Lung (tissue), 12 donors: Measurements from ENCODE around the gene SLCO2A1. TPM values are rescaled to one million over a fixed set of nuclear protein-coding genes. Genes with fewer than 3 reads are reported as not detected.

ENCODE experiments used
- ATAC-seq: fragments of 200-7000 bp; cut with Tn5 transposase; one replicate; pipeline ENCODE4 v1.9.1; 2020; ENCODE audit warnings: moderate number of reproducible peaks; ENCODE audit not compliant: insufficient read depth, low FRiP score
- DNase-seq, 3 donors: peaks; one replicate each; pipeline ENCODE4 v3.0.0-alpha.2; 2013 to 2017
- H3K27ac ChIP-seq, 2 donors: one replicate each; pipeline ENCODE4 v1.5.1; 2013; ENCODE audit warnings: mild to moderate bottlenecking in 2 of 2, moderate library complexity in 2 of 2, control low read depth in 1 of 2, inconsistent platforms in 1 of 2, low read depth in 1 of 2, low read length in 1 of 2
- H3K27me3 ChIP-seq, 3 donors: one replicate each; pipeline ENCODE4 v1.5.1; 2013; ENCODE audit warnings: low read length in 2 of 3; ENCODE audit not compliant: control insufficient read depth in 3 of 3, insufficient read depth in 3 of 3
- H3K36me3 ChIP-seq, 4 donors: one replicate each; pipeline ENCODE4 v1.5.1; 2013; ENCODE audit warnings: low read length in 4 of 4, mild to moderate bottlenecking in 1 of 4, moderate library complexity in 1 of 4; ENCODE audit not compliant: control insufficient read depth in 4 of 4, insufficient read depth in 4 of 4
- H3K4me1 ChIP-seq, 5 donors: one replicate each; pipeline ENCODE4 v1.5.1; 2013; ENCODE audit warnings: low read length in 5 of 5, mild to moderate bottlenecking in 2 of 5, moderate library complexity in 1 of 5; ENCODE audit not compliant: control insufficient read depth in 5 of 5, insufficient read depth in 5 of 5
- H3K4me3 ChIP-seq: one replicate; pipeline ENCODE4 v1.5.1; 2013; ENCODE audit warnings: mild to moderate bottlenecking, control low read depth, moderate library complexity
- H3K9ac ChIP-seq, 2 donors: one replicate each; pipeline ENCODE4 v1.5.1; 2013; ENCODE audit warnings: low read length in 2 of 2, control low read depth in 1 of 2; ENCODE audit not compliant: insufficient read depth in 1 of 2
- H3K9me3 ChIP-seq, 4 donors: one replicate each; pipeline ENCODE4 v1.5.1; 2013; ENCODE audit warnings: low read length in 3 of 4, mild to moderate bottlenecking in 1 of 4, moderate library complexity in 1 of 4; ENCODE audit not compliant: control insufficient read depth in 4 of 4, insufficient read depth in 3 of 4
- WGBS, 2 donors: extraction: QIAGEN DNeasy Blood & Tissue Kit; methylation state at CpG; one replicate each; pipeline ENCODE4 v1.1.7; 2013; 5-methylcytosine and 5-hydroxymethylcytosine counted together
- polyA plus RNA-seq, 2 donors: library from polyadenylated mRNA; stranded (reverse); fragments of 200-250 nt; gene quantifications; one replicate each; pipeline ENCODE4 v1.2.1, GENCODE V29; 2013
- total RNA-seq, 2 donors: library from RNA; depleted of rRNA in 1 of 2; stranded (reverse); fragments of >200 nt in 1 of 2; gene quantifications; one replicate each; pipeline ENCODE4 v1.2.1, GENCODE V29; 2014 to 2021
- TF ChIP-seq, protein P1 (sequence below): IDR thresholded peaks from 2 replicates; pipeline ENCODE4 v1.5.1; 2012; ENCODE audit warnings: mild to moderate bottlenecking; ENCODE audit errors: control extremely low read depth, extremely low read depth
- donor health status: control.
- donor health status: control.
- donor health status: Bipolar disorder and iron deficiency.
- donor health status: healthy.
- donor health status: DM: yes; HTN: yes; CAD: no.

SLCO2A1 gene
- total and polyA plus RNA-seq, 4 donors: 27.2 to 131 (median 42.7) TPM

GRCh38 chr3:133956982-133957381 lies 72.7 kb downstream of the SLCO2A1 start:
- TF ChIP-seq, protein P1, sequence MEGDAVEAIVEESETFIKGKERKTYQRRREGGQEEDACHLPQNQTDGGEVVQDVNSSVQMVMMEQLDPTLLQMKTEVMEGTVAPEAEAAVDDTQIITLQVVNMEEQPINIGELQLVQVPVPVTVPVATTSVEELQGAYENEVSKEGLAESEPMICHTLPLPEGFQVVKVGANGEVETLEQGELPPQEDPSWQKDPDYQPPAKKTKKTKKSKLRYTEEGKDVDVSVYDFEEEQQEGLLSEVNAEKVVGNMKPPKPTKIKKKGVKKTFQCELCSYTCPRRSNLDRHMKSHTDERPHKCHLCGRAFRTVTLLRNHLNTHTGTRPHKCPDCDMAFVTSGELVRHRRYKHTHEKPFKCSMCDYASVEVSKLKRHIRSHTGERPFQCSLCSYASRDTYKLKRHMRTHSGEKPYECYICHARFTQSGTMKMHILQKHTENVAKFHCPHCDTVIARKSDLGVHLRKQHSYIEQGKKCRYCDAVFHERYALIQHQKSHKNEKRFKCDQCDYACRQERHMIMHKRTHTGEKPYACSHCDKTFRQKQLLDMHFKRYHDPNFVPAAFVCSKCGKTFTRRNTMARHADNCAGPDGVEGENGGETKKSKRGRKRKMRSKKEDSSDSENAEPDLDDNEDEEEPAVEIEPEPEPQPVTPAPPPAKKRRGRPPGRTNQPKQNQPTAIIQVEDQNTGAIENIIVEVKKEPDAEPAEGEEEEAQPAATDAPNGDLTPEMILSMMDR: no peak
- ATAC-seq (no peak), DNase-seq (no peak)
- Histone ChIP-seq H3K36me3 (peaks cover 0 to 1% (median 0%) of the 10 kb centered on the region in 4 donors), H3K27me3 (no peaks in the 10 kb centered on the region), H3K9me3 (peaks cover 0 to 4% (median 0%) of the 10 kb centered on the region in 4 donors), H3K4me1 (peaks cover 0 to 17% (median 6%) of the 10 kb centered on the region in 5 donors), H3K4me3 (no peak overlapping the region), H3K9ac (no peak overlapping the region), H3K27ac (no peak overlapping the region)
- 83 to 84% methylated on average over 6 of the region's 6 CpGs for whole genome bisulfite sequencing, 2 donors

GRCh38 chr3:133956353-133956752 lies 73.4 kb downstream of the SLCO2A1 start:
- Histone ChIP-seq H3K4me1 (peaks cover 0 to 17% (median 6%) of the 10 kb centered on the region in 5 donors), H3K9me3 (peaks cover 0 to 5% (median 0%) of the 10 kb centered on the region in 4 donors), H3K9ac (no peak overlapping the region), H3K4me3 (no peak overlapping the region), H3K27me3 (no peaks in the 10 kb centered on the region), H3K27ac (peak overlapping the region in 1 of 2 donors; percentile 8), H3K36me3 (peaks cover 0 to 1% (median 0%) of the 10 kb centered on the region in 4 donors)
- TF ChIP-seq, protein P1: no peak
- 64 to 77% methylated on average over 6 of the region's 6 CpGs for WGBS, 2 donors
- peak; percentile 58 to 74 (median 67) for DNase-seq
- ATAC-seq: no peak

DNA sequence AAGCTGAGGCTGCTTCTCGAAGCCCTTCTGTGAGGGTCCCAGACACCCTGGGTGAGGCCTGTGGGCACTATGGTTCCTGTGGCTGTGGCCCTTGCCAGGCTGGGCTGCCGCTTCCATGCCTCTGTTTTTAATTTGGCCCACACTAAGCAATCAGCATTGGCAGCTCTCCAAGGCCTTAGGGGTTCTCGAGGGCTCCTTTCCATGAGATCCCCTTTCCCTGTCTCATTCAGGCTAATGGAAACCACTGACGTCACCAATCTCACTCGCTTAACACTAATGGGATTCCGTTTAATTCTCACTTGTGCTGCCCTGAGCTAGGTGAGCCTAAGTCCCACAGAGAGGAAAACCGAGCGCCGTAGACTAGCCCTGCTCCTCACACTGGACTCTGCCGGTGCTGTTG lies 73.8 kb downstream of the SLCO2A1 start:
- DNase-seq (no peak), ATAC-seq (no peak)
- no peak overlapping the region for H3K9ac ChIP-seq
- H3K4me1 ChIP-seq: peaks cover 0 to 17% (median 6%) of the 10 kb centered on the region in 5 donors
- H3K27ac ChIP-seq: peak overlapping the region in 1 of 2 donors; percentile 8
- H3K4me3 ChIP-seq: no peak overlapping the region
- no peaks in the 10 kb centered on the region for H3K36me3 ChIP-seq
- WGBS, 2 donors: 73 to 79% methylated on average over 10 of the region's 10 CpGs
- H3K27me3 ChIP-seq: no peaks in the 10 kb centered on the region
- TF ChIP-seq, protein P1: no peak
- H3K9me3 ChIP-seq: peaks cover 0 to 5% (median 0%) of the 10 kb centered on the region in 4 donors
